ENCODE results near the gene ANXA2R. TPM values are rescaled to one million over a fixed set of nuclear protein-coding genes. Genes with fewer than 3 reads are reported as not detected.

ANXA2R gene
- total and polyA plus RNA-seq, 2 of the 4 experiments (the other 2 are of a cell fraction), result 1.3 to 3.6 TPM

- Histone ChIP-seq H2BK120ac (ENCODE audit: low read depth, low read length) (no peak overlapping the region), H3K23ac (ENCODE audit: low read depth, low read length) (no peak overlapping the region), H3K27ac (ENCODE audit: insufficient read depth, low read length) (no peak overlapping the region), H2AK9ac (replicated peaks; ENCODE audit: low read depth, low read length, poor library complexity) (no peak overlapping the region), H3K79me1 (ENCODE audit: low read depth in 1 of 2, low read length in 2 of 2) (peaks cover 34 to 36% of the 10 kb centered on the region in 2 experiments), H3K9ac (ENCODE audit: low read depth, low read length) (no peak overlapping the region), H3K4me2 (ENCODE audit: low read depth, low read length) (no peak overlapping the region), H2AK5ac (ENCODE audit: low read depth, low read length) (no peak overlapping the region), H2AFZ (replicated peaks; ENCODE audit: low read length, poor library complexity) (no peak overlapping the region), H3K27me3 (ENCODE audit: control insufficient read depth, insufficient read depth, low read length) (no peaks in the 10 kb centered on the region), H3K4ac (ENCODE audit: low read depth, low read length) (no peak overlapping the region), H3K36me3 (ENCODE audit: control insufficient read depth, insufficient read depth, low read length) (peaks cover 6% of the 10 kb centered on the region; the same call in 1 of the 2 replicates), H2BK15ac (ENCODE audit: low read depth, low read length) (no peak overlapping the region), H4K8ac (ENCODE audit: low read depth in 2 of 2, low read length in 2 of 2) (no peak overlapping the region), H3K4me3 (ENCODE audit: insufficient read depth, low read depth, low read length) (no peak overlapping the region), H2BK20ac (ENCODE audit: low read depth, low read length) (no peak overlapping the region), H4K20me1 (ENCODE audit: insufficient read depth, low read length) (no peaks in the 10 kb centered on the region), H3K4me1 (ENCODE audit: control insufficient read depth, insufficient read depth, low read length) (peaks cover 2% of the 10 kb centered on the region; the same call in 1 of the 2 replicates), H3K14ac (replicated peaks; ENCODE audit: low read depth, low read length) (no peak overlapping the region), H3K18ac (ENCODE audit: low read depth, low read length) (no peak overlapping the region), H3K9me1 (ENCODE audit: insufficient read depth, low read length) (no peaks in the 10 kb centered on the region), H3K56ac (ENCODE audit: extremely low read depth, insufficient read depth, low read length) (no peak overlapping the region), H4K5ac (ENCODE audit: low read depth, low read length) (no peak overlapping the region), H3K9me3 (ENCODE audit: control insufficient read depth, insufficient read depth, low read length) (no peaks in the 10 kb centered on the region), H2BK5ac (ENCODE audit: low read depth, low read length, poor library complexity, severe bottlenecking) (no peak overlapping the region), H4K91ac (ENCODE audit: insufficient read depth, low read depth, low read length) (no peak overlapping the region)
- no CpG with 5 or more reads among the region's 2 CpGs for WGBS, 2 experiments (ENCODE audit: extremely low coverage in 2 of 2, insufficient read length in 1 of 2)
- ChIA-PET POLR2A (ENCODE audit: unreplicated experiment) (interaction anchor here (0.6 kb wide), 1 partner anchor 321 kb away, joined by 6 read pairs; no protein-coding TSS in a partner anchor), CTCF (interaction anchor here (0.6 to 1.0 kb wide), 2 partner anchors 10 to 683 kb away, joined by 5 read pairs; no protein-coding TSS in a partner anchor)
- no peak for ATAC-seq (ENCODE audit: low read depth)
- BruUV-seq (replicated peaks), result no TSS peak
- no peak for TF ChIP-seq RAD21 (IDR thresholded peaks at IDR 0.05; ENCODE audit: low read length)
- no peak for TF ChIP-seq RCOR1 (IDR thresholded peaks at IDR 0.05; ENCODE audit: insufficient replicate concordance, low read length)
- TF ChIP-seq CTCF (conservative IDR thresholded peaks at IDR 0.05; ENCODE audit: low read depth, low read length), result no peak
- TF ChIP-seq CHD1 (IDR thresholded peaks at IDR 0.05; ENCODE audit: low read depth, low read length), result no peak
- TF ChIP-seq CEBPB (IDR thresholded peaks at IDR 0.05; ENCODE audit: low read depth, low read length), result no peak
- no peak for TF ChIP-seq MXI1 (IDR thresholded peaks at IDR 0.05; ENCODE audit: borderline replicate concordance, low read depth, low read length)
- TF ChIP-seq SMC3 (IDR thresholded peaks at IDR 0.05; ENCODE audit: low read depth, low read length), result no peak
- no peak for TF ChIP-seq USF2 (IDR thresholded peaks at IDR 0.05; ENCODE audit: low read depth, low read length)
- TF ChIP-seq MAZ (IDR thresholded peaks at IDR 0.05; ENCODE audit: borderline replicate concordance, low read depth, low read length), result no peak
- TF ChIP-seq RFX5 (IDR thresholded peaks at IDR 0.05; ENCODE audit: low read depth, low read length), result no peak
- no peak for TF ChIP-seq FOS (IDR thresholded peaks at IDR 0.05; ENCODE audit: low read depth, low read length)
- TF ChIP-seq NFE2L2 (IDR thresholded peaks at IDR 0.05; ENCODE audit: low read depth, low read length), result no peak
- TF ChIP-seq BHLHE40 (IDR thresholded peaks at IDR 0.05; ENCODE audit: low read depth, low read length), result no peak
- no peak for TF ChIP-seq MAFK (IDR thresholded peaks at IDR 0.05; ENCODE audit: low read depth, low read length)
- no peak for TF ChIP-seq ELK1 (IDR thresholded peaks at IDR 0.05; ENCODE audit: borderline replicate concordance, low read depth, low read length)
- TF ChIP-seq POLR2A (IDR thresholded peaks at IDR 0.05; ENCODE audit: low read depth, low read length), result no peak
- dilution Hi-C loops (cut with HindIII; ENCODE audit: low sequenced_read_pairs, unreplicated experiment), result no loop called here
- no peak for DNase-seq
- intact Hi-C loops (cut with micrococcal nuclease), result no loop called here
- in situ Hi-C loops (cut with MboI; ENCODE audit: low sequenced_read_pairs), result no loop called here
Observed at GRCh38 chr5:43051684-43052083, 11.6 kb upstream of the ANXA2R start.
